HG02973 (cell line): ENCODE results near the gene PSMA5.
"Not testable (repeated sequence)": the region's sequence is repeated elsewhere in the genome, so short reads cannot be mapped to it uniquely, and the experiment has no call there.

Experiments
- ATAC-seq: cut with Tn5 transposase; IDR thresholded peaks from one replicate; pipeline ENCODE4 v1.9.1; 2021; ENCODE audit warnings: moderate library complexity; ENCODE audit not compliant: unreplicated experiment

Gene PSMA5

DNA sequence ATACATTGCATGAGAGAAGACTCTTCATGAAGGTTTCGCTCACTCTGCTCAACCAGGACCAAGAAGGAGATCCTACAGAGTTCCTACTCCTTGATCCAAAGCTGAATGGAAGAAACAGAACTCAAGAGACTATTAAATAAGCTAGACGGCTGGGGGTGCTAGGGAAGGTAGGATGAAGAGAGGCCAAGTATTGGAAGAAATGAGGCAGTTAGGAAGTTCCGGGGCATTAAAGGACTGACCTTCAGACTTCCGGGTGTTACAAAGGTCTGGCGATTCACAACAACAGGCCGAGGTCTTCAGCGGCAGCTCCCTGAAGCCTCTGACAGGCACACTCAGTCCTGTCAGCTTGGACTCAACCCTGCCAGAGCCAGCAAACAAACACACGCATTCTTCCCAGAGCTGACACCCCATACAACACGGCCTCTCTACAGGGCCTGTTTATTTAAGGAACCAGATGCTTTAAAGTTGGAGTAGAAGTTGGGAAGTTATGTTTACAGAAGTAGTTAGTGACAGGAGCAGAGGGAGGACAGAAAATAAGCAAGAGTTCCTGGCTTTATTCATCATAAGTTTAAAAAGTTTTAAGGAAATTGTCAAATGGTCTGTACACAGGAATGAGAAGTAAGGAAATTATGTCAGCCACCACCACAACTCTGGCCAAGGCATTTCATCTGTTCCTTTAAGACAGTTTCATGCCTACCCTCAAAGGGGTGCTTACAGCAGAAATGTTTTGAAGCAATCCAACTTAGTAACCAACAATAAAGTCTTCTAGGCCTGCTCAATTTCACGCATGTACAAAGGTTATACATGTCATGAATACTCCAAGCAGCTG is 33.2 kb downstream of the PSMA5 start:
- no peak for ATAC-seq

DNA sequence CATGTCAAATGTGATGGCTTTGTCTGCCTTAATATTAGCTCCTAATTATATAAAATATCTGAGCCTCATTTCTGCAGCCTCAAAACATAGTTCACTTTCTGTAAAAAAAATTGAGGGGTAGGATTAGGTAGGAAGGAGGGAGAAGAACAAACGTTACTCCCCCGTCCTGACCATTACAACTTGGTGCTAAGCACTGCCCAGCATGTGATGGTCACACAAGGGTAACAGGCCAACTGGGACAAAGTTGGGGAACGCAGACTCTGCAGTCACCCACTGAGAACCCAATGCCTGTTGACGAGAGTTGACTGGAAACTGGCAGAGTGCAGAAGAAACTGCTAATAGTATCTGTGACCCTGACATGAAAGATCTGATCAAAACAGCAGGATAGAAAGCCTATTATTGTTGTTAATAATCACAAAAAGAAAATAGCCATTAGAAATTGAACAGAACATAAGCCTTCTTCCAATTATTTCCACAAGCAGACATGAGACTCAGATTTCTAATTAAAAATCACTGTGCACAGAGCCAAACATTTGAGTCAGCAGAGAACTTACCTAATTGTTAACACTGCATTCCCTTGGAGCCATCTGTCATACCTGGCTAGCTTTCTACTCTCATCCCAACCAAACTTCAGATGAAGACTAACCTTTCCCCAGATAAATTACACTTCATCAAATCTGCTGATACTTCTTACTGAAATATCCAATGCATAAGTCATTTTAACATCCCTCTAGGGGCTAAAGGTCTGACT is 34.0 kb downstream of the PSMA5 start:
- ATAC-seq: peak; percentile 17

DNA sequence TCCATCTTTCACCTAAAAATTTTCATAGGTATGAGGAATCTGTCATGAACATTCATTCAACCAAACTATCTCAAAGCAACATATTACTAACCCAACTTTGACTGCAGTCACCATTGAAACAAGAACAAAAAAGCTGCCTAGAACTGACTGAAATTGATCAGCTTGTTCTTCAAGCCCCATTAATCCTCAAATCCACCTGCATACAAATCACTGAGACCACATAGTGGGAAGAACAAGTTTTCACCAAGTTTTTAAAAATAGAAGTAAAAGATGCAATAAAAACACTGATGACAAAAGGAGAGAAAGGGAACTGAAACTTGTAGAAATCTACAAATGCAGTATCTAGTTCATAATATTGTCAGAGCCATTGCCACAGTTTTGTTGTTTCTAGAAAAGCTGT is 34.6 kb downstream of the PSMA5 start:
- peak; percentile 60 for ATAC-seq

DNA sequence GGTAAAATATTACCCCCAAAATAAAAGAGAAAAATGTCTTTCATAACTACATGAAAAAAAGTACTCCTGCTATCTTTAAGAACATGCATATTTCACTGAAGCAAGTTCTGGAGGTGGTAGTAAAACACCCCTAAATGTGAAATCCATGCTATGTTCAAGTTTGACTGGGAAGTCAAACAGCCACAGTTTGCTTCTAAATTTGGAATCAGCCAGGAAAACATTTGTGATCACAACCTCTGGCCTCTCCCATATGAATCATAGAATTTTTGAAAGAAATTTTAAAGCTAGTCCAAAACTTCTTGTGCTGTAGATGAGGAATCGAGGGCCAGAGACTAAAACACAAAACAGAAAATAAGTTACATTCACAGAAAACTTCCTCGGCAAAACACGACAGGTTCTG is 35.1 kb downstream of the PSMA5 start:
- ATAC-seq: no peak

DNA sequence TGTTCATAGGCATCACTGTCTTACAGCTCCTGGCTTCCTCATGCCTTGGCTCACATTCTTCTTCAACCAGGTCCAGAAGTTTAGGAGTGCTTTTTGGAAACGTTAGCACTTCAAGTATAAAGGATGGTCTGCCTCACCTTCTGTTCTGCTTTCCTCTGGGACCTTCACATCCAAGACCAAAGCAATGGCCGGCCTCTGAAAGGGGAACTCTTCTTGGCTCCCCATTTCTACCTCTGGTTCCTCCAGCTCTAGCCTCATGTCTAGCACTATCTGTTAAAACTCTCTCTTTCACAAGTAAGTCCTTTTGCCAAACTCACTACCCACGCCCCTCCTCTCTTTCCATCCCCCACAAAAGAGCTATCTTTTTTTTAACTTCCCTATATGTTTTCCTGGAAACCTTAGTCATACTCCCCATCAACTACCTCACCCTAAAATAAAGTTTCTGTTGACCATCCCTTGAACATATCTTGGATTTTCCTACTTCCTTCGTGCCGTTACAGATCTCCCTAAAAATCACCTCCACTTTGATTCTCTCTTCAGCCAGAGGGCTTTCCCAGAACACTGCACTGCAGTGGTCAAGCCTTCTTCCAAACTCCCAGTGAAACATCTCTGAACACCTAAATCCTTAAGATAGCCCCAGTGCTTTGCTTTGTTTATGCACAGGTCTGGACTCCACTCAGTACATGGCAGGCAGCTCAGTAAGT is 36.5 kb downstream of the PSMA5 start:
- no peak for ATAC-seq

DNA sequence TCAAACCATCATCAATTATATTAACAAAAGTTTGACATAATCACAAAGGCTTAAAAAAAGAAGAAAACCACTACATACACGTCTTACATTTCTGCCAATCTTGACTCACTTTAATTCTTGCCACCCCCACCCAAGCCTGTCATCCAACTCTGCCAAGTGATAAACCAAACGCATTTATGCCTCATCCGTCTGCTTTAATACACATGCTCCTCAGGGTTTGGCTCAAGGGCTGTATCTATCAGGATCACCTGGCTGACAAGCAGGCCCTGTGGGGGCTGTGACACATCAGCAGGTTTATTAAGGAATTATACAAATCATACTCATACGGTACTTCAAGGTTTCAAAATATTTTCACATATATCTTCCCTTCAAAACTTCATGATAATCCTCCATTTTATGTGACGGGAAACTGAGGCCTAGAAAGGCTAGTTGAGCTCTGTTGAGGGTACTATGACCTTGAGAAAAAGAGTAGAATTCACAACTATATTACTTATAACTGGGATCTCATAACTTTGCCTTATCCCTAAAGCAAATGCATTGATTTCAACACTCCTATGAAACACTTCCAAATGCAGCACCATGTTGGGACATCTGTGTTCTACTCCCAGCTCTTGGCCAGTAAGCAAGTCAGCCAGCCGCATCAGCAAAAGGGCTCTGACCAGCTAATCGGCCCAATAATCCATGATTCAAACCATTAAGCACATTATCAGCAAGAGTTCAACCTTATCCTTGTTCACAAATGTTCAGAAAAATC is 37.2 kb downstream of the PSMA5 start:
- ATAC-seq: no peak

DNA sequence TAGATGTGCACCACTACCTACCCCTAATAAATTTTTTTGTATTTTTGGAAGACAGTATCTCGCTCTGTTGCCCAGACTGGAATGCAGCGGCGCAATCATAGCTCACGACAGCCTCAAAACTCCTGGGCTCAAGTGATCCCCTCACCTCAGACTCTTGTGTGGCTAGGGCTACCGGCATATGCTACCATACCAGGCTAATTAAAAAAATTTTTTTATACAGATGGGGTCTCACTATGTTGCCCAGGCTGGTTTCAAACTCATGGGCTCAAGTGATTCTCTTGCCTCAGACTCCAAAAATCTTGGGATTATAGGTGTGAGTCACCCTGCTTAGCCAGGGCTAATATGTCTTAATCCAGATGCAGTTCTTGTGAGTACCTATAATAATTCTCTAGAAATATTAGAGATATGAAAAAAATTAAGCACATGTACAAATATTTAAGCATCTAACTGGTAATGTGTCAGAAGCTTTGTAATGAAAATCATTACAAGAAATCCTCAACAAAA is 38.0 kb downstream of the PSMA5 start:
- no peak for ATAC-seq

DNA sequence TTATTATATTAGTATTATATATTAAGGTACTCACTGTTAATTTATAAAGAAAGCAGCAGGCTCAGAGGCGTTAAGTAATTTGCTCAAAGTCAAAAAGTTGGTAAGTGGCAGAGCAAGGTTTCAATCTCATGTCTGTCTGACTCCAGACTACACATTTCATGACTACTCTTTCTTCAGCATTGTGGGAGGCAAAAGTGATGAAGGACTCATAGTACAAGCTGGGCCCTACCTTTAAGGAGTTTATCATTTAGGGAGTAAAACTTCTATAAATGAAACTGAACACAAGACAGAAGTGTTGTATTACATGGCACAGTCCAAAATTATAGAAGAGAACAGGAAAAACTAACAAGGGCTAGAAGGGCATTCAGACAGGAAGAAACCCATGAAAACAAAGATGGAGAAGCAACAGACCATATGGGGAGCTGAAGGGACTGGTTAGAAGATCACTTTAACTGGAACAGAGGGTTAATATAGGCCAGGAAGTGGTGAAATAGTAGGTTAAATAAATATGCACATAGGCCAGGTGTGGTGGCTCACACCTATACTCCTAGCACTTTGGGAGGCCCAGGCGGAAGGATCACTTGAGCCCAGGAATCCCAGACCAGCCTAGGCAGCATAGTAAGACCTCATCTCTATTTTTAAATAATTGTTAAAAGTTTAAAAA is 40.1 kb downstream of the PSMA5 start:
- no peak for ATAC-seq

DNA sequence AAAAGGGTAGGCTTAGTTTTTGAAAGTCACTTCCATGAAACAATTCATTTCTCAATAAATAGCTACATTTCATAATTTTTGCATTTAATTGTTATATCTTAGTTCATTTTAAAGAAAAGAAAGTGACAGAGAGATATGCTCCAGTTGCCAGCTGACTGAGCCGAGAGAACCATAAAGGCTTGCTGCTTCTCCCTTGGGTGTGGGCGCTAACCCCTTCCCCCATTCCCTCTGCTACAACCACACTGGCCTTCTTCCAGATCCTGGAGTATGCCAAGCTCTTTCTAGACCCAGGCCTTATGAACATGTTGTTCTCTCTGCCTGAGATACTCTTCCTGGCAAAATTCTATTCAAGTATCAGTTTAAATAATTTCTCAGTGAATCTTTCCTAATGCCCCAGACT is 40.8 kb downstream of the PSMA5 start:
- no peak for ATAC-seq

DNA sequence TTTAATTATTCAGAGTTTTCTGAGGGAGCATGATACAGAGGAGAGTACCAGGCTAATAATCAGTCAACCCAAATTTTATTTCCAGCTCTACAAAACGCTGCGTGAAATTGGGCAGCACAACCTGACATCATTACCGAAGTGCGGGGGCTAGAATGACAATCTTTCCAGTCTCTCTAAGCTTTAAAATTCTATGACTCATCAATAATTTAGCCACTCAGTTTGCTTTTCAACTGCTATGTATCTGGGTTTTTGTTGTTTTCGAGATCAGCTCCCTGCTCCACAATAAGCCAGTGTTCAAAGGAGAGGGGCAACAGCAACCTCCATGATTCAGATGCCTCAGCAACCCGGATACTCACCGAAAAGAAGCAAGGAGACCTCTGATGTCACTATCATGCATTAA is 42.4 kb downstream of the PSMA5 start:
- no peak for ATAC-seq

DNA sequence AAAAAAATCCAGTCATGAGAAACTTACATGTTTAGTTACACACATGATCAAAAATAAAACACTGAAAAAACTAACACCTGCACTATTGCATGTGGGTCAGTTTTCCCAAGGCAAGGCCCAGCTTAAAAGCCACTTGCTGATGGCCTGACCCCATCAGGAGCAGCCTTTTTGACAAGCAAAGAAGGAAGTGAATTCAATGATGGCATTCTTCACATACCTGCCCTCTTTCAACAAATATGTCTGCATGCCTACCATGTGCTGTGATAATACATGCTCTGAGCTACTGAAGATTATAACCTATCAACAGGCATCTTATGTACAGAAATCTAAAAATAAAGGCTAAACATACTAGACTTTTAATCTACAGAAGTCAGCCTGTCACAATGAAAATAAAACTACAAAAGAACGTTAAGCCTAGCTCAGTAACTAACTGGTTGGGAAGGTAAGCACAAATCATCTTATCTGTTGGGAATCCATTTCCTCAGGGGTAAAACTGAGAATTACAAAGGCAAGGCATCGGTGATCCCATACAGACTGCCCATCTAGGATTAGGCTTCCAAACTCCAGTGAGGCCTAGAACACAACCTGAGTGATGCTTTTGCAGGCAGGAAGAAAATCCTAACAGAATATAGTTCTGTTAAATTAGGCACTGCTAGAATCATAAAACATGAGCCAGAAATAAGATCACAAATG is 43.0 kb downstream of the PSMA5 start:
- ATAC-seq: no peak

DNA sequence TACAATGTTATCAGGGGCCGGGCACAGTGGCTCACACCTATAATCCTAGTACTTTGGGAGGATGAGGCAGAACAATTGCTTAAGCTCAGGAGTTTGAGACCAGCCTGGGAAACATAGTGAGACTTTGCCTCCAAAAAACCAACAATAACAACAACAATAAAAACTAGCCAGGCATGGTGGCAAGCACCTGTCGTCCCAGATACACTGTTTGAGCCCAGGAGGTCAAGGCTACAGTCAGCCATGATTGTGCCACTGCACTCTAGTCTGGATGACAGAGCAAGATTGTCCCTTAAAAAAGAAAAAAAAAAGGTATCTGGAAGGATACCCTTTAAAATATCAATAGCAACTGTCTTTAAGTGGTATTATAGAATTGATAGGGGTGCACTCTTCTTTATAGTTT is 44.7 kb downstream of the PSMA5 start:
- ATAC-seq: no peak

DNA sequence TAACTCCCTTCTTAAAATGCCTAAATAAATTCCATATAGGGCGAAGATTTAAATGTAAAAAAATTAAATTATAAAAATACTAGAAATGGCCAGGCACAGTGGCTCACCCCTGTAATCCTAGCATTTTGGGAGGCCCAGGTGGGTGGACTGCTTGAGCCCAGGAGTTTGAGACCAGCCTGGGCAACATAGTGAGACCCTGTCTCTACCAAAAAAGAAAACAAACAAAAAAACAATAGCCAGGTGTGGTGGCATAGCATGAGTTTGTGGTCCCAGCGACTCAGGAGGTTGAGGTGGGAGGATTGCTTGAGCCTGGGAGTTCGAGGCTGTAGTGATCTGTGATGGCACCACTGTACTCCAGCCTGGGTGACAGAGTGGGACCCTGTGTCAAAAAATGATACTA is 46.3 kb downstream of the PSMA5 start:
- ATAC-seq: no peak

DNA sequence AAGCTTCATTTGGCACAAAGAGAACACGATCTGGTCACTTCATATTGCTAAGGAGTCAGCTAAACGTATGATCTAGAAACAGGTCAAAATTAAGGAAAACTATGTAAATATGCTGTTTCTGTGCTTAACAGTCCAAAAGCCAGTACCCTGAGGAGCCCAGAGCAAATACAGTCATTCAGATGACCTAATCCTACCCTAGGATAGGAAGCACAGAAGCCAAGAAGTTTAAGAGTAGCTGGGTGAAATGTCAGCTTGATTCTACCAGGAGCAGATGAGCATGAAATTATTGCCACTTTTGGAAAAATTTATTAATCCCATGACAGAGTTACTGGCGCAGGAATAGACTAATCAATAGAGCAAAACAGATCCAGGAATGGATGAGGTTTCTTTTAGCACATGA is 46.8 kb downstream of the PSMA5 start:
- no peak for ATAC-seq

DNA sequence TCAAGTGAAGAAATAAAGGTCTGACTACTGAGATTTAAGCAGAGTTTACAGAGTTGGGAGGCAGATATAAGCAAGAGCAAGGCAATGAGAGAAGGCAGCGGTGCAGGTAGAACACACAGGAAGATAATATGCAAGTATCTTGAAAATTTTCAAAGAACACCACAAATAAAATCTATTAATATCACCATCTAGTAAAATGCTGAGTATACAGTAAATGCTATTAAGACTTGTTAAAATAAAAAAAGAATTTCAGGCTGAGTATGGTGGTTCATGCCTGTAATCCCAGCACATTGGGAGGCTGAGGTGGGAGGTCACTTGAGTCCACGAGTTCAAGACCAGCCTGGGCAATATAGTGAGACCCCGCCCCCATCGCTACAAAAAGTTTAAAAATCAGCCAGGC is 48.5 kb downstream of the PSMA5 start:
- ATAC-seq: no peak

DNA sequence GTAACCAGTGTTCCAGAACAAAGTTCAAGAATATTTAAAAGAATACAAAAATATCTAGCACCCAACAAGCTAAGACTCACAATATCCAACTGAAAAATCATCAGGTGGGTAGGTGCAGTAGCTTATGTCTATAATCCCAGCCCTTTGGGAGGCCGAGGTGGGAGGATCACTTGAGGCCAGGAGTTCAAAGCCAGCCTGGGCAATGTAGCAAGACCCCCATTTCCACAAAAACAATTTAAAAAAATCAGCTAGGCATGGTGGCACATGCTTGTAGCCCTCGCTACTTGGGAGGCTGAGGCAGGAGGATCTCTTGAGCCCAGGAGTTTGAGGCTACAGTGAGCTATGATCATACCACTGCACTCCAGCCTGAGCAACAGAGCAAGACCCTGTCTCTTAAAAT is 52.6 kb downstream of the PSMA5 start:
- not testable (repeated sequence) for ATAC-seq

DNA sequence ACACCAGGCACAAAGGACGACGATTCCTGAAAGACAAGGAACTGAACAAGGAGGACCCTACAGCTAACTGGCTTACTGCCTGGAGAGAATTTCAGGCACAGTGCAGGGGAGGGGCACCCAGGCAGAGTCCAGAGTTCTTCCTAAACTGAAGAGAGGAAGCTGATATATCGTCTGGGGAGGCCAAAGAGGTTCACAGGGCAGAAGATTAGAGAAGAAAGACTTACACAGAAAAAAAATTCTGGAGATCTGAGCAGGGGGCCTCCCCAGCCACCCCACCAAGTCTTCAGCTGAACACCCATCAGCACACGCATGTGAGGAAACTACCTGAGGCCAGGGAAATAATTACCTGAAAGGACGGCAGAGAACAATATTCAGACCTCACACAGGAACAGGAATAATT is 53.1 kb downstream of the PSMA5 start:
- ATAC-seq: no peak

DNA sequence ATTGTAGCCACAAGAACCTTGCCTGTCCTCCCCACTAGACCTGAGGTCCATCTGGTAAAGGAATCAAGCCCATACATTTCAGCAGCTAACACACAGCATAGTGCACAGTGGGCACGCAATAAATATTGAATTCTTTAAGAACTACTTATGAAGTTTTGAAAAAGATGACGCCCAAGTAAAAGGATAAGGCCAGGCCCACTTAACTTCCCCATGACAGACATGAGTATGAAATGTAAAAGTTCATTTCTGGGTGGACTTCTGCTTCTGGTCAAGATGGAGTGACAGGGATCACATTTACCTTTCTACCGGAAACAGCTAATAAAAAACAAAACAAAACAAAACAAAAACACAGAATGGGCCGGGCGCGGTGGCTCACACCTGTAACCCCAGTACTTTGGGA is 54.0 kb downstream of the PSMA5 start:
- ATAC-seq: no peak

DNA sequence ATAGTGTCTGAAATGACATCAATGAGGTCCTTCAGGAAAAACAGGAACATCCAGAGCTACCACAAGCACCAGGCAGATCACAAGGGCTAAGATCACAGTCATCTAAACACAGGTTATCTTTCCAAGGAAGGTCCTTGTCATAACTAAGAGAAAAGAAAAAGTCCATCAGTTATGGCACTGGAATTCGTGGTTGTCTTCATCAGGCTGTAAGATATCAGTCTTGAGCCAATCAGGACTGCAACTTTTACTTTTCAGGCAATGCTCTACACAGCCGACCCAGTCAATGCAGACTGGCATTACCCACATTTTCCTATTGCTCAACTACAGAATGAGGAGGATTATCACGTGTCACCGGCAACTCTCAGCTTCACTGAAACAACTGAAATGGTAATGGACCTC is 54.9 kb downstream of the PSMA5 start:
- no peak for ATAC-seq
